HFF-Myc (cell line): Measurements from ENCODE around the gene DPEP1.
"Not testable (repeated sequence)": the region's sequence is repeated elsewhere in the genome, so short reads cannot be mapped to it uniquely, and the experiment has no call there.

ENCODE experiments used
- DNase-seq: peaks from one replicate; pipeline ENCODE4 v3.0.0-alpha.2; 2011; ENCODE audit warnings: low read depth; ENCODE audit errors: extremely low read depth
- H3K4me3 ChIP-seq: replicated peaks from 2 replicates; pipeline ENCODE4 v1.5.1; 2011; ENCODE audit warnings: low read depth, mild to moderate bottlenecking, control low read depth, low read length
- TF ChIP-seq, protein P1 (sequence below): IDR thresholded peaks from 2 replicates; pipeline ENCODE4 v1.5.1; 2012; ENCODE audit warnings: mild to moderate bottlenecking, low read depth, low read length, control low read depth; ENCODE audit errors: missing control alignments

Gene DPEP1

DNA sequence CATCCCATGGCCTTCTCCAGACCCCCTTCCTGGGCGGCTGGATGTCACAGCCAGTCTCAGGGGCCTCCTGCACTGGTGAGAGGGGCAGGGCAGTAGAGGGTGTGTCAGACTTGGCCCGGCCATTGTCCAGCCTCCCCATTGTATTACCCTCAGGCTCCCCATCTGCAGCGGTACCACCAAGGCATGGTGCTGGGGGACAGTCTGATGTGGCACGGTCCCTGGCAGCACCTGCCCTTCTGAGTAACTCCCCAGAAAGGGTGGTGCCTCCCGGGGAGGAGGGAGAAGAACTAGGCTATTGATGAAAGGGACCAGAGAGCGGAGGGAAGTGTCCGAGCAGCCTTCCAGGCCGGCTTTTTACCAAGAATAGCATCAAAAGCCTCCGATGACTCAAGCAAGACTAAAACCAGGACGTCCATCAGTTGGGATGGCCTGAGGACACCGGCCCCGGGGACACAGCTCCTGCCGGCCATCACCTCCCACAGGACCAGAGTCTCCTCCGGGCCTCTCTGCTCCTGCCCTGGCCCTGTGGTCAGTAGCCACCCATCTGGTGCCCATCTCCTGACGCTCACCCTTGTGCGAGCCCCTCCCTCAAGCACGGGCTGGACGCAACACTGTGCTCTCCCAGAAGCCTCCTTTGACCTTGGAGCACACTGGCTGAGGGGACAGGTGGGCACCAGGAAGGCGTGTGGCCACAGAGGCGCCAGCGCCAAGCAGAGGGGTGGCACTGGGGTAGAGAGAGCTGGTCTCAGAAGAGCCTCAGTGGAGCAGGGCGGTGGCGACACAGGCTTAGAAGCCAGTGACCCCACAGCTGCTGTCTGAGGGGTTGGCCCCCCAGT is 43.7 kb upstream of the DPEP1 start:
- H3K4me3 ChIP-seq: no peak overlapping the region
- no peak for DNase-seq
- TF ChIP-seq, protein P1, sequence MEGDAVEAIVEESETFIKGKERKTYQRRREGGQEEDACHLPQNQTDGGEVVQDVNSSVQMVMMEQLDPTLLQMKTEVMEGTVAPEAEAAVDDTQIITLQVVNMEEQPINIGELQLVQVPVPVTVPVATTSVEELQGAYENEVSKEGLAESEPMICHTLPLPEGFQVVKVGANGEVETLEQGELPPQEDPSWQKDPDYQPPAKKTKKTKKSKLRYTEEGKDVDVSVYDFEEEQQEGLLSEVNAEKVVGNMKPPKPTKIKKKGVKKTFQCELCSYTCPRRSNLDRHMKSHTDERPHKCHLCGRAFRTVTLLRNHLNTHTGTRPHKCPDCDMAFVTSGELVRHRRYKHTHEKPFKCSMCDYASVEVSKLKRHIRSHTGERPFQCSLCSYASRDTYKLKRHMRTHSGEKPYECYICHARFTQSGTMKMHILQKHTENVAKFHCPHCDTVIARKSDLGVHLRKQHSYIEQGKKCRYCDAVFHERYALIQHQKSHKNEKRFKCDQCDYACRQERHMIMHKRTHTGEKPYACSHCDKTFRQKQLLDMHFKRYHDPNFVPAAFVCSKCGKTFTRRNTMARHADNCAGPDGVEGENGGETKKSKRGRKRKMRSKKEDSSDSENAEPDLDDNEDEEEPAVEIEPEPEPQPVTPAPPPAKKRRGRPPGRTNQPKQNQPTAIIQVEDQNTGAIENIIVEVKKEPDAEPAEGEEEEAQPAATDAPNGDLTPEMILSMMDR: no peak

DNA sequence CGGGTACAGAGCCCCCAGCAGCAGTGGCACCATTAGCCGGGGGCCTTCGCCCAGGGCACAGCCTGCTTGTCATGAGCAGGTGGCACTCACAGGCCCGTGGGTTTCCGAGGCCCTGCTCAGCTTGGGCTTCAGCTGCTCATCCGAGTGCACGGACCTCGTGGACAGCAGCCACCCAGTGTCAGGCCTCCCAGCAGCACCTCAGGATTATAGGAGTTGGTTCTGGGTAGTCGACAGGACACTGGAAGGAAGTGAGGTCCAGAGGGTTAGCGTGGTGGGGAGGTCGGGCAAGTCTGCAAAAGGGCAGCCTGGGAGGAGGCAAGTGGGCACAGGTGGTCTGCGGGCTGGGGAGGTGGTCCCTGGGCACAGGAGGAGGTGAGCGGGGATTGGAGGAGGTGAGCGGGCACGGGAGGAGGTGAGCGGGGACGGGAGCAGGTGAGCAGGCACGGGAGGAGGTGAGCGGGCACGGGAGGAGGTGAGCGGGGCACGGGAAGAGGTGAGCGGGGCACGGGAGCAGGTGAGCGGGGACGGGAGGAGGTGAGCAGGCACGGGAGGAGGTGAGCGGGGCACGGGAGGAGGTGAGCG is 43.0 kb upstream of the DPEP1 start:
- no peak overlapping the region for H3K4me3 ChIP-seq
- TF ChIP-seq, protein P1: no peak
- no peak for DNase-seq

DNA sequence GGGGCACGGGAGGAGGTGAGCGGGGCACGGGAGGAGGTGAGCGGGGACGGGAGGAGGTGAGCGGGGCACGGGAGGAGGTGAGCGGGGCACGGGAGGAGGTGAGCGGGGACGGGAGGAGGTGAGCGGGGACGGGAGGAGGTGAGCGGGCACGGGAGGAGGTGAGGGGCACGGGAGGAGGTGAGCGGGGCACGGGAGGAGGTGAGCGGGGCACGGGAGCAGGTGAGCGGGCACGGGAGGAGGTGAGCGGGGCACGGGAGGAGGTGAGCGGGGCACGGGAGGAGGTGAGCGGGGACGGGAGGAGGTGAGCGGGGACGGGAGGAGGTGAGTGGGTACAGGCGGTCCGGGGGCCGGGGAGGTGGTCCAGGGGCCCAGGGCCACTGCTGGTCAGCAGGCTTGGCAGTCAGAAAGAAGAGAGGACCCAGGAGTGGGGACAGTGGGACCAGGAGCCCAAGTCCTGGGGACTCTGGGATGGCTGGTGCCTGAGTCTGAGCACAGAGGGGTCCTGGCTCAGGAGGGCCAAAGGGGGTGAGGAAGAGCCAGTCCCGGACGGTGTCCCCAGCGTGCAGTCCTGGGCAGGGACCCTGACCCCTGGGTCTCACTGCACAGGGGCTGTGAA is 42.4 kb upstream of the DPEP1 start:
- not testable (repeated sequence) for H3K4me3 ChIP-seq, DNase-seq

DNA sequence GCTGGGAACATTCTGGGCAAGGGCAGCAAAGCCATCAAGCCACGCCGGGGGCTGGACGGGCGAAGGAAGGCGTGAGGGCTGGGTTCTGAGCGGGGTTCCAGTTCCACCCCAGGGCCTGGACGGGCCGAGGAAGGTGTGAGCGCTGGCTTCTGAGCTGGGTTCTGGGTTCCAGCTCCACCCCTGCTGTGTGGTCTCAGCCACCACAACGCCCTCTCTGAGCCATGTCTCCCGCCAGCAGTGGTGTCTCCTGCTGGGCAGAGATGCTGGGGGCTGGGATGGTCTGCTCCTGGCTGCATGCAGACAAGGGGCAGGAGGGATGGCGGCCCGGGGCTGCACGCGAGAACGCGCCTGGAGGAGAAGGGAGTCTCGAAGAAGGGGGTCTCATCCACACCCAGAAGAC is 41.8 kb upstream of the DPEP1 start:
- TF ChIP-seq, protein P1: no peak
- no peak overlapping the region for H3K4me3 ChIP-seq
- no peak for DNase-seq

DNA sequence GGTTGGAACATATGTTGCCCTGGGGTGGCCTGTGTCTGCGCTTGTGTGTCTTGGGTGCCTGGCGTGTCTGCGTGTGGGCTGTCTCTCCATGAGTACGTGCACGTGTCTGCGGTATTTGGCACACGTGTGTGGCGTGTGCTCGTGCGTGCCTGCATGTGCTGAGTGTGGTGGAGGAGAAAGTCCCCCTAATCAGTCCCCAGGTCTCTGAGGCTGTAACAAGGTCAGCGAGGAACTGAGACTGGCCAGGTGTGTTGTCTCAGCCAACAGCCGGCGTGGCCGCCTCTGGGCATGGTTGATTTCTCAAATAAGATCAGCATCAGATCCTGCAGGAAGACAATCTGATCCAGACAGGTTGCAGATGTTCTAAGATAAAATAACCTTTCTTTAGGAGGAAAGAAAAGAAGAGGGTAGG is 41.4 kb upstream of the DPEP1 start:
- H3K4me3 ChIP-seq: no peak overlapping the region
- DNase-seq: no peak
- TF ChIP-seq, protein P1: no peak

DNA sequence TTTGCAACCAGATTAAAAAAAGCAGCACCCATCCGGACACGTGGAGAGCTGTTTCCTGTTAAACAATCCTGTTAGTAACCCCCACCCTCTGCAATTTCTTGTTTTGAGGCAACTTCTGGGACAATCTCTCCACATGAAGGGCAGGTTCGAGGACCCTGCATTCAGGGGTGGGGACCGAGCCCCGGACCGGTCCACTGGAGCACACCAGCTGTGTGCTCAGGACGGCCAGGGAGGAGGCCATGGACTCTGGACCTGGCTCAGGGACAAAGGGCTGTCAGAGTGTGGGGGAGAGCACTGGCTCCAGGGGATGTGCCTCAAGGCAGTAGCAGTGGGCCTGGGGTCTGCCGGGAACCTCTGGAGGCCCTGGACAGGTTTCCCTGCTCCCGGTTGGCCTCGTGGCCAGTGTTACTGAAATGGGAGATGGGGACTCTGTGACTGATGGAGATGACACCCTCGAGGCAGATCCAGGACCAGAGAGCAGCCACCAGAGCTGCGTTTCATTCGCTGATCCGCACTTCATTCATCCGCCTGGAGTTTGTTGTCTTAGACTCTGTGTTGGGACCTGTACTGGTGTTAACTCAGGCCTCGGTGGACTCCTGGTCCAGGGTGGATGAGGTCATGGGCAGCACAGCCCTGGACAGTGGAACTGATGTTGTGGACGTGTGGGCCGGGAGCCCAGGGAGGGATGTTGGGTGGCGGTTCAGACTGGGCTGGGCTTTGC is 40.8 kb upstream of the DPEP1 start:
- TF ChIP-seq, protein P1: no peak
- DNase-seq: no peak
- no peak overlapping the region for H3K4me3 ChIP-seq
